HepG2 (cell line): ENCODE measurements around the gene DSN1. TPM values are rescaled to one million over a fixed set of nuclear protein-coding genes. Genes with fewer than 3 reads are reported as not detected.
A peak's percentile ranks its signal among the peaks of the same experiment; 100 is the strongest.

Source experiments
- ATF6 ChIP-seq: sonication (generic); formaldehyde crosslinking; conservative IDR thresholded peaks from 2 replicates; pipeline ENCODE4 v1.4.0; 2020; ENCODE audit warnings: missing genetic modification reagents
- ATF7-NPFF ChIP-seq: sonication (generic); formaldehyde crosslinking; IDR thresholded peaks from 2 replicates; pipeline ENCODE4 v1.8.1; 2023; ENCODE audit warnings: mild to moderate bottlenecking, low read depth, missing genetic modification reagents, moderate library complexity
- BRCA1 ChIP-seq: sonication (generic); formaldehyde crosslinking; IDR thresholded peaks from 2 replicates; pipeline ENCODE4 v1.4.0; 2020; ENCODE audit warnings: missing genetic modification reagents
- CEBPG ChIP-seq: IDR thresholded peaks from 2 replicates; pipeline ENCODE4 v1.6.1; 2016
- CHD2 ChIP-seq: IDR thresholded peaks from 2 replicates; pipeline ENCODE4 v1.6.1; 2011; ENCODE audit warnings: low read depth, low read length, improper control_type of control experiment
- DPF2 ChIP-seq: sonication (generic); formaldehyde crosslinking; IDR thresholded peaks from 2 replicates; pipeline ENCODE4 v1.4.0; 2020; ENCODE audit warnings: mild to moderate bottlenecking, low read depth, missing genetic modification reagents, borderline replicate concordance
- ETV5 ChIP-seq: IDR thresholded peaks from 2 replicates; pipeline ENCODE4 v1.6.1; 2018; ENCODE audit warnings: missing biosample characterization, missing genetic modification reagents, inconsistent platforms, borderline replicate concordance
- GABPB1 ChIP-seq: IDR thresholded peaks from 2 replicates; pipeline ENCODE4 v1.6.1; 2016; ENCODE audit warnings: mild to moderate bottlenecking, missing genetic modification reagents, moderate library complexity, missing compliant biosample characterization
- NCOA2 ChIP-seq: sonication (generic); formaldehyde crosslinking; IDR thresholded peaks from 2 replicates; pipeline ENCODE4 v1.8.0; 2022; ENCODE audit warnings: inconsistent platforms
- RNF2 ChIP-seq: fragments of 450-650 bp; conservative IDR thresholded peaks from 2 replicates; pipeline ENCODE4 v1.6.1; 2016; ENCODE audit warnings: low read depth
- RXRA ChIP-seq: sonication (generic); formaldehyde crosslinking; IDR thresholded peaks from 2 replicates; pipeline ENCODE4 v1.5.1; 2020; ENCODE audit warnings: missing genetic modification reagents
- SNRNP70 ChIP-seq: fragments of 200-400 bp; formaldehyde crosslinking; IDR thresholded peaks from 2 replicates; pipeline ENCODE4 v1.6.1; 2017; ENCODE audit warnings: mild to moderate bottlenecking, low read depth, low read length, moderate library complexity
- STAT5B ChIP-seq: sonication (generic); formaldehyde crosslinking; IDR thresholded peaks from 2 replicates; pipeline ENCODE4 v1.4.0; 2020; ENCODE audit warnings: missing genetic modification reagents
- TAF1 ChIP-seq: sonication (generic); formaldehyde crosslinking; IDR thresholded peaks from 2 replicates; pipeline ENCODE4 v1.4.0; 2020; ENCODE audit warnings: missing genetic modification reagents
- TMF1 ChIP-seq: sonication (generic); formaldehyde crosslinking; IDR thresholded peaks from 2 replicates; pipeline ENCODE4 v1.8.1; 2022; ENCODE audit warnings: low read depth, missing genetic modification reagents
- TOPORS ChIP-seq: sonication (generic); formaldehyde crosslinking; IDR thresholded peaks from 2 replicates; pipeline ENCODE4 v1.8.0; 2023; ENCODE audit warnings: mild to moderate bottlenecking, missing genetic modification reagents
- ZBTB20 ChIP-seq: sonication (generic); formaldehyde crosslinking; IDR thresholded peaks from 2 replicates; pipeline ENCODE4 v1.8.1; 2023; ENCODE audit warnings: missing genetic modification reagents, low read depth, mild to moderate bottlenecking, borderline replicate concordance
- ZBTB43 ChIP-seq: sonication (generic); formaldehyde crosslinking; conservative IDR thresholded peaks from 2 replicates; pipeline ENCODE4 v1.4.0; 2020; ENCODE audit warnings: missing genetic modification reagents
- ZC3H4 ChIP-seq: sonication (generic); formaldehyde crosslinking; IDR thresholded peaks from 2 replicates; pipeline ENCODE4 v1.4.0; 2020; ENCODE audit warnings: missing genetic modification reagents, borderline replicate concordance
- ZHX1 ChIP-seq: sonication (generic); formaldehyde crosslinking; IDR thresholded peaks from 2 replicates; pipeline ENCODE4 v1.8.1; 2022; ENCODE audit warnings: low read depth, mild to moderate bottlenecking, missing genetic modification reagents
- ZNF205 ChIP-seq: IDR thresholded peaks from 2 replicates; pipeline ENCODE4 v1.6.1; 2018; ENCODE audit warnings: missing biosample characterization, missing genetic modification reagents
- ZNF30 ChIP-seq: sonication (generic); formaldehyde crosslinking; IDR thresholded peaks from 2 replicates; pipeline ENCODE4 v1.5.0; 2020; ENCODE audit warnings: mild to moderate bottlenecking, missing genetic modification reagents
- ZNF335 ChIP-seq: sonication (generic); formaldehyde crosslinking; IDR thresholded peaks from 2 replicates; pipeline ENCODE4 v1.4.0; 2020; ENCODE audit warnings: missing genetic modification reagents
- ZNF709 ChIP-seq: sonication (generic); formaldehyde crosslinking; IDR thresholded peaks from 2 replicates; pipeline ENCODE4 v1.5.0; 2020; ENCODE audit warnings: mild to moderate bottlenecking, missing genetic modification reagents
- ZNF878 ChIP-seq: sonication (generic); formaldehyde crosslinking; IDR thresholded peaks from 2 replicates; pipeline ENCODE4 v1.8.1; 2023; ENCODE audit warnings: mild to moderate bottlenecking, missing genetic modification reagents, moderate library complexity
- polyA plus RNA-seq, 8 experiments: library from polyadenylated mRNA; depleted of rRNA in 3 of 8; stranded (reverse) in 7 of 8; unstranded in 1 of 8; fragments of >200 nt; fragmentation: Illumina TruSeq in 4 of 8; extraction: Trizol in 4 of 8; gene quantifications; 2 replicates each; pipeline versions ENCODE4 v1.2.1 to v1.2.3, GENCODE V29; 2011 to 2016; ENCODE audit warnings: low read depth in 4 of 8, missing spikeins in 1 of 8, mixed read lengths in 1 of 8; ENCODE audit not compliant: insufficient read depth in 1 of 8
- total RNA-seq, 5 experiments: library from RNA; depleted of rRNA; stranded (reverse); fragments of >200 nt; fragmentation: Illumina TruSeq; extraction: Trizol; gene quantifications; 2 replicates each; pipeline ENCODE4 v1.2.3, GENCODE V29; 2016; ENCODE audit warnings: low read depth in 1 of 5

The DSN1 gene
- total and polyA plus RNA-seq, 2 of the 13 experiments (the other 11 are each of a cell fraction or from before 2014, with no cell fraction given) = 18.7 to 53.7 TPM

GRCh38 chr20:36773597-36774390 is at the start of gene DSN1 (continued):
- no peak for TF ChIP-seq CHD2
- TF ChIP-seq RXRA (CRISPR knock-in tag) = peak; percentile 72
- peak; percentile 87; the same call in 1 of the 2 replicates for TF ChIP-seq TMF1 (CRISPR knock-in tag)
- TF ChIP-seq BRCA1 (CRISPR knock-in tag) = no peak
- 0 out of 2 replicates have a peak, but pooled peaks have one; percentile 55 for TF ChIP-seq ZBTB43 (CRISPR knock-in tag)
- peak; percentile 48 for TF ChIP-seq ETV5 (CRISPR knock-in tag)
- peak; percentile 94; the same call in 1 of the 2 replicates for TF ChIP-seq ZC3H4 (CRISPR knock-in tag)
- no peak for TF ChIP-seq DPF2 (CRISPR knock-in tag)
- peak; percentile 94 for TF ChIP-seq TOPORS (CRISPR knock-in tag)
- TF ChIP-seq ZHX1 = peak; percentile 85; the same call in 1 of the 2 replicates
- peak; percentile 74; the same call in 1 of the 2 replicates for TF ChIP-seq ZNF205 (CRISPR knock-in tag)
- 0 out of 2 replicates have a peak, but pooled peaks have one; percentile 20 for TF ChIP-seq ZNF878
- peak; percentile 50; the same call in 1 of the 2 replicates for TF ChIP-seq ZNF30 (CRISPR knock-in tag)
- peak; percentile 18; the same call in 1 of the 2 replicates for TF ChIP-seq ZBTB20 (CRISPR knock-in tag)
- peak; percentile 90; the same call in 1 of the 2 replicates for TF ChIP-seq ATF6
- no peak for TF ChIP-seq SNRNP70
- TF ChIP-seq STAT5B = no peak; the same call in 1 of the 2 replicates
- peak; percentile 50; the same call in 1 of the 2 replicates for TF ChIP-seq NCOA2 (CRISPR knock-in tag)
- peak; percentile 2; the same call in 1 of the 2 replicates for TF ChIP-seq CEBPG (CRISPR knock-in tag)
- TF ChIP-seq ZNF709 (CRISPR knock-in tag) = peak; percentile 60; the same call in 1 of the 2 replicates
- peak; percentile 69 for TF ChIP-seq RNF2
- peak; percentile 97 for TF ChIP-seq ATF7-NPFF (CRISPR knock-in tag)
- TF ChIP-seq GABPB1 (CRISPR knock-in tag) = peak; percentile 87
- TF ChIP-seq ZNF335 (CRISPR knock-in tag) = no peak
- peak; percentile 92 for TF ChIP-seq TAF1 (CRISPR knock-in tag)
